Heart right ventricle (tissue), 16 donors: Measurements from ENCODE around the gene C1orf167. TPM values are rescaled to one million over a fixed set of nuclear protein-coding genes. Genes with fewer than 3 reads are reported as not detected.
A peak's percentile ranks its signal among the peaks of the same experiment; 100 is the strongest.

ENCODE experiments used
- ATAC-seq, 8 donors: fragments of 200-7000 bp; cut with Tn5 transposase; one replicate each; pipeline ENCODE4 v1.9.1; 2020; ENCODE audit warnings: mild to moderate bottlenecking in 8 of 8, moderate library complexity in 8 of 8, moderate number of reproducible peaks in 1 of 8
- DNase-seq, 2 donors: peaks; one replicate each; pipeline ENCODE4 v3.0.0-alpha.2; 2020
- H3K27ac ChIP-seq, 10 donors: fragments of 200-600 bp; sonication (generic) in 2 of 10; one replicate each; pipeline versions ENCODE4 v1.5.0 to v1.8.0; 2020 to 2022; ENCODE audit warnings: mild to moderate bottlenecking in 3 of 10
- H3K27me3 ChIP-seq, 7 donors: fragments of 200-600 bp; one replicate each; pipeline ENCODE4 v1.8.0; 2021 to 2022; ENCODE audit warnings: mild to moderate bottlenecking in 2 of 7
- H3K36me3 ChIP-seq, 9 donors: fragments of 200-600 bp; sonication (generic) in 1 of 9; one replicate each; pipeline versions ENCODE4 v1.5.0 to v1.8.0; 2020 to 2022; ENCODE audit warnings: mild to moderate bottlenecking in 2 of 9
- H3K4me1 ChIP-seq, 9 donors: fragments of 200-600 bp; sonication (generic) in 1 of 9; one replicate each; pipeline versions ENCODE4 v1.5.0 to v1.8.0; 2020 to 2022; ENCODE audit warnings: mild to moderate bottlenecking in 4 of 9
- H3K4me3 ChIP-seq, 10 donors: fragments of 200-600 bp; sonication (generic) in 2 of 10; one replicate each; pipeline versions ENCODE4 v1.5.0 to v1.8.0; 2020 to 2022; ENCODE audit warnings: mild to moderate bottlenecking in 7 of 10, moderate library complexity in 2 of 10
- H3K9me3 ChIP-seq, 11 donors: fragments of 200-600 bp in 10 of 11; sonication (generic) in 2 of 11; one replicate each; pipeline versions ENCODE4 v1.5.0 to v1.8.0; 2013 to 2022; ENCODE audit warnings: mild to moderate bottlenecking in 2 of 11, control low read depth in 1 of 11, moderate library complexity in 1 of 11
- WGBS, 2 donors: extraction: QIAGEN DNeasy Blood & Tissue Kit; methylation state at CpG; one replicate each; pipeline ENCODE4 v1.1.7; 2013; ENCODE audit warnings: inconsistent platforms in 1 of 2; 5-methylcytosine and 5-hydroxymethylcytosine counted together
- intact Hi-C, 10 donors: fragments of 100-400 bp; cut with DNase I; formaldehyde crosslinking; loops; one replicate each; pipeline versions ENCODE4 v1.11.1 to v1.14.2; 2022
- polyA plus RNA-seq, 2 donors: library from polyadenylated mRNA; stranded (reverse); fragments of 200-250 nt; gene quantifications; one replicate each; pipeline ENCODE4 v1.2.3, GENCODE V29; 2013
- total RNA-seq, 10 donors: library from RNA; stranded (reverse); fragmentation: NEBNext Ultra II Directional in 3 of 10; extraction: Animal tissue kit (Norgen Biotek cat#: 25700) in 3 of 10; gene quantifications; one replicate each; pipeline versions ENCODE4 v1.2.1 to v1.2.4, GENCODE V29; 2021 to 2023
- TF ChIP-seq, protein P1 (sequence below), 9 donors: fragments of 200-600 bp; sonication (generic) in 2 of 9; IDR thresholded peaks; one replicate each; pipeline versions ENCODE4 v1.5.0 to v1.8.0; 2021 to 2022; ENCODE audit warnings: antibody characterized with exemption in 9 of 9, mild to moderate bottlenecking in 5 of 9, moderate library complexity in 1 of 9
- donor health status: Arrhythmogenic right ventricular cardiomyopathy.
- donor health status: ischemic (EF 13 %, LVEDD 7.1; RV severe dilation, severe dysfunction).
- donor health status: healthy with polysubstance abuse.
- donor health status: DM: no; HTN: yes; CAD: no.
- donor health status: DM: no; HTN: no; CAD: no.
- donor health status: ischemic (EF 25% LVEDD 6.9; RV normal size, moderate dysfunction).
- donor health status: ischemic (EF 25% LVEDD 5.7; RV mildly dilated, moderate dysfunction).
- donor health status: healthy.
- donor health status: DM: yes; HTN: yes; CAD: no.
- donor health status: Ischemic cardiomyopathy.
- donor health status: ischemic (EF 35%, LVEDD 5.7; RV mildly dilated, moderate dysfunction).
- donor health status: nonischemic (EF 11% LVEDD 7.7; RV severe dilation, severe dysfunction).
- donor health status: DM: yes; HTN: yes; CAD: no.
- donor health status: PGD.
- donor health status: ischemic (EF 29% LVEDD 5.4; RV normal size, mild dysfunction).
- donor health status: nonischemic (EF 23%, LVEDD 6.1; RV moderate dilation, normal function).

The C1orf167 gene
- total and polyA plus RNA-seq, 12 donors: 2.4 to 12.8 (median 5.7) TPM

DNA sequence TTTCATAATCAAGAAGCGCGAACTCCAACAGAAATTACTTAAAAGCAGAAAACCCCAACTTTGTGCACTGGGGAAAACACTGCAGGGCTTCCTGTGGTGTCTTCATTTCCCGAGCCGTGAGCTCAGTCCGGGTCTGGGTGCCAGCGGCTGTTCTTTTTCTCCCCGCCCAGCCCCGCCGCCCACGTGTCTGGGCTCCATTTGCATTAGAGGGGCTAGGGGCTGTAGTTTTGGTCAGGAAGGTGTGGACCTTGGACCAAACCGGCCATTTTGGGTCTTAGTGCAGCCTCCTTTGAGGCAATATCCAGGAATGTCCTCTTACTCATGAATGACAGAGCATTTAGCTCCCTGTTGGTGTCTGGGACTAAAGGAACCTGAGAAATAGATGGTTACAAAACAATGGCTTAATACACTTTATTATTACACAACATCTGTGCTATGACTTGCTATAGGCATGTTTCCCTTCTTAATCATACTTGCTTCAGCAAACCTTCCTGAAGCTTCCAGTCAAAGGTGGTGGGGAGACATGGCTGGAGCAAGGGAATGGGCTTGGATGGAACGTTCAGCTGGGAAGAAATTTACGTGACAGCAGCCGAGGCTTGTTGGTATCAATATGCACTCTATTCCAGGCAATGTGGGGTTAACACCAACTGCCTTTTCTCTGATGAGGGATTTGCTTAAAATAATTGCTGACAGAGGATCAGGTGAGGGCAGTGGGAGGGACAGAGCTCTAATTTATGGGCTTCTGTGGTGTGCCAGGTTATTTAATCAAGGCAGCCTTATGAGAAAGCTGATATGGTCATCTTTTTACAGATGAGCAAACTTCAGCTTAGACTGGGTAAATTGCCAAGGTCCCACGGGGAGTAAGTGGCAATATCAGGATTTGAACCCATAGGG is 25.0 kb upstream of the C1orf167 start:
- Histone ChIP-seq H3K36me3 (no peaks in the 10 kb centered on the region), H3K4me3 (peak overlapping the region; percentile 36 to 99 (median 84)), H3K9me3 (no peaks in the 10 kb centered on the region), H3K4me1 (peaks cover 0 to 75% (median 29%) of the 10 kb centered on the region in 9 donors), H3K27me3 (no peaks in the 10 kb centered on the region), H3K27ac (peak overlapping the region; percentile 41 to 97 (median 88))
- DNase-seq: peak; percentile 30 to 43
- TF ChIP-seq, protein P1, sequence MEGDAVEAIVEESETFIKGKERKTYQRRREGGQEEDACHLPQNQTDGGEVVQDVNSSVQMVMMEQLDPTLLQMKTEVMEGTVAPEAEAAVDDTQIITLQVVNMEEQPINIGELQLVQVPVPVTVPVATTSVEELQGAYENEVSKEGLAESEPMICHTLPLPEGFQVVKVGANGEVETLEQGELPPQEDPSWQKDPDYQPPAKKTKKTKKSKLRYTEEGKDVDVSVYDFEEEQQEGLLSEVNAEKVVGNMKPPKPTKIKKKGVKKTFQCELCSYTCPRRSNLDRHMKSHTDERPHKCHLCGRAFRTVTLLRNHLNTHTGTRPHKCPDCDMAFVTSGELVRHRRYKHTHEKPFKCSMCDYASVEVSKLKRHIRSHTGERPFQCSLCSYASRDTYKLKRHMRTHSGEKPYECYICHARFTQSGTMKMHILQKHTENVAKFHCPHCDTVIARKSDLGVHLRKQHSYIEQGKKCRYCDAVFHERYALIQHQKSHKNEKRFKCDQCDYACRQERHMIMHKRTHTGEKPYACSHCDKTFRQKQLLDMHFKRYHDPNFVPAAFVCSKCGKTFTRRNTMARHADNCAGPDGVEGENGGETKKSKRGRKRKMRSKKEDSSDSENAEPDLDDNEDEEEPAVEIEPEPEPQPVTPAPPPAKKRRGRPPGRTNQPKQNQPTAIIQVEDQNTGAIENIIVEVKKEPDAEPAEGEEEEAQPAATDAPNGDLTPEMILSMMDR (IDR thresholded peaks at IDR 0.05): no peak
- peak; percentile 18 to 63 (median 56) for ATAC-seq
- 16 to 19% methylated on average over 15 of the region's 15 CpGs for WGBS, 2 donors
- intact Hi-C loops: loop anchor here in 4 of 10 donors (5.0 kb wide), 4 partner anchors 45 to 70 kb away; partner anchors contain the start of genes CLCN6 (in 1 of the 4) and MTHFR (in 1 of the 4)

DNA sequence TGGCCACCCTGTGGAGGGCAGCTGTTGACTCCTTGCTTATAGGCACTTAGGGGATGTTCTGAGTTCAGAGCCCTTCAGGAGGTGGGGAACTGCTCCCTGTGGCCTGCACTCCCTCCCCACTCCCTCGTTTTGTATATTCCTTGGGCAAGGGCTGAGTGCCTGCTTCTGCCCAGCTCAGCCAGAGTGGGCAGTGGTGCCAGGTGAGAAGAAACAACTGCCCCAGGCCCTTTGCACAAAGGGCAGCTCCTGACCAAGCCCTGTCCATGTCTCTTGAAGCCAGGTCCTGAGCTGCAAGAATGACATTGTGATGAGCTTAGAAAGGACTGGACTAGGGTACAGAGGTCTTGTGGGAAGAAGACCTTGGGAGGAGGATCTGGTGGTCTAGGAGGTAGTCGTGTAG is 23.9 kb upstream of the C1orf167 start:
- H3K4me1 ChIP-seq: peaks cover 0 to 74% (median 22%) of the 10 kb centered on the region in 9 donors
- H3K9me3 ChIP-seq: no peaks in the 10 kb centered on the region
- ATAC-seq: no peak
- 79 to 87% methylated on average over 2 of the region's 2 CpGs for WGBS, 2 donors
- peak overlapping the region in 1 of 10 donors; percentile 18 for H3K4me3 ChIP-seq
- intact Hi-C loops: loop anchor here in 4 of 10 donors (5.0 kb wide), 4 partner anchors 44 to 69 kb away; partner anchors contain the start of genes CLCN6 (in 1 of the 4) and MTHFR (in 1 of the 4)
- TF ChIP-seq, protein P1 (IDR thresholded peaks at IDR 0.05): no peak
- H3K27me3 ChIP-seq: no peaks in the 10 kb centered on the region
- DNase-seq: no peak
- no peaks in the 10 kb centered on the region for H3K36me3 ChIP-seq
- H3K27ac ChIP-seq: peak overlapping the region in 2 of 10 donors; percentile 92 to 97

DNA sequence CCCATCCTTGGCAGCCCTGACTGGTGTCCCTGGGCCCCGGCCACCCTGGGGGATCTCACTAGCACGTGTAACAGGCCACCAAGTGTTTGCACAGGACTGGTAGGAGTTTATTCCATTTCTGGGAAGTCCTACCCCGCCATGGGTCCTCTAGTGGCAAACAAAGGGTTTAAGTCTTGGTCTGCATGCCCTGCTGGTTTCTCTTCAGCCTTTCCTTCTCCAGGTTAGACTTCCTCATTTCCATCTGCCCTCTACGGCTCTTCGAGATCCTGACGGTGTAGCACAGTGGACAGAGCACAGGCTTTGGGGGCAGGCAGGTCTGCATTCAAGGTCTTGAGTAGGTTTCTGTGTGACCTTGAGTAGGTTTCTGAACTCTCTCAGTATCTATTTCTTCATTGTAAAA is 23.2 kb upstream of the C1orf167 start:
- no peak for DNase-seq

More for the DNA sequence above, 23.2 kb upstream of the C1orf167 start:
- no peak for ATAC-seq
- H3K4me3 ChIP-seq: peak overlapping the region in 1 of 10 donors; percentile 18
- intact Hi-C loops: loop anchor here in 4 of 10 donors (5.0 kb wide), 4 partner anchors 44 to 69 kb away; partner anchors contain the start of genes CLCN6 (in 1 of the 4) and MTHFR (in 1 of the 4)
- WGBS, 2 donors: 84 to 87% methylated on average over 6 of the region's 6 CpGs
- TF ChIP-seq, protein P1 (IDR thresholded peaks at IDR 0.05): no peak
- peak overlapping the region in 1 of 10 donors; percentile 97 for H3K27ac ChIP-seq
- no peaks in the 10 kb centered on the region for H3K9me3 ChIP-seq
- H3K36me3 ChIP-seq: no peaks in the 10 kb centered on the region
- H3K4me1 ChIP-seq: peaks cover 0 to 73% (median 22%) of the 10 kb centered on the region in 9 donors
- H3K27me3 ChIP-seq: no peaks in the 10 kb centered on the region
